Gastrocnemius medialis (tissue), 4 donors: ENCODE measurements around the gene HPGD.

Experiments
- CTCF ChIP-seq, 5 experiments: fragments of 450-650 bp in 3 of 5; fragments of 200-600 bp in 2 of 5; sonication (generic) in 2 of 5; IDR thresholded peaks in 4 of 5; conservative IDR thresholded peaks in 1 of 5; 1 replicate in 4 of 5; 2 replicates in 1 of 5; pipeline ENCODE4 v1.5.1; 2016 to 2019; ENCODE audit warnings: antibody characterized with exemption in 5 of 5, mild to moderate bottlenecking in 3 of 5, moderate library complexity in 3 of 5
- POLR2A ChIP-seq, 2 donors: fragments of 450-650 bp; IDR thresholded peaks; one replicate each; pipeline ENCODE4 v1.6.1; 2017; ENCODE audit warnings: antibody characterized with exemption in 2 of 2, mild to moderate bottlenecking in 2 of 2, moderate library complexity in 2 of 2

- TF ChIP-seq CTCF (IDR thresholded peaks at IDR 0.05 in 4 of 5, conservative IDR thresholded peaks at IDR 0.05 in 1 of 5) (no peak), POLR2A (IDR thresholded peaks at IDR 0.05) (no peak)
Observed at GRCh38 chr4:174496631-174497432, 25.5 kb downstream of the HPGD start.
